CD4-positive, alpha-beta T cell (primary cell): ENCODE data around the gene CHST15. TPM values are rescaled to one million over a fixed set of nuclear protein-coding genes. Genes with fewer than 3 reads are reported as not detected.

Experiments
- ATAC-seq: fragments of 200-7000 bp; cut with Tn5 transposase; one replicate; pipeline ENCODE4 v1.10.0; 2022; ENCODE audit warnings: mild to moderate bottlenecking; ENCODE audit not compliant: poor library complexity
- CTCF ChIA-PET: fragments of 350-600 bp; sonication (Branson Sonifier 250); formaldehyde crosslinking; loops from one replicate; lab custom pipeline; 2021; ENCODE audit warnings: antibody characterized with exemption, inconsistent platforms; lab: Charles Lee
- POLR2A ChIA-PET: fragments of 350-600 bp; sonication (Branson Sonifier 250); formaldehyde crosslinking; loops from one replicate; lab custom pipeline; 2021; ENCODE audit warnings: antibody characterized with exemption, inconsistent platforms; lab: Charles Lee
- DNase-seq, 14 experiments: peaks; one replicate each; pipeline ENCODE4 v3.0.0-alpha.2; 2013 to 2020; ENCODE audit warnings: mixed read lengths in 2 of 14
- H3K27ac ChIP-seq, 2 donors: one replicate each; pipeline versions ENCODE4 v1.5.1 to v1.7.0; 2013; ENCODE audit warnings: low read length in 2 of 2, low read depth in 1 of 2, mild to moderate bottlenecking in 1 of 2
- H3K27me3 ChIP-seq, 2 experiments: 1 replicate in 1 of 2; 2 replicates in 1 of 2; pipeline versions ENCODE4 v1.6.1 to v1.7.0; 2013; ENCODE audit warnings: low read length in 2 of 2, control low read depth in 1 of 2, mild to moderate bottlenecking in 1 of 2, moderate library complexity in 1 of 2; ENCODE audit not compliant: insufficient read depth in 2 of 2, control insufficient read depth in 1 of 2
- H3K36me3 ChIP-seq: one replicate; pipeline ENCODE4 v1.6.1; 2013; ENCODE audit warnings: low read length, control low read depth; ENCODE audit not compliant: insufficient read depth
- H3K4me1 ChIP-seq: one replicate; pipeline ENCODE4 v1.6.1; 2013; ENCODE audit warnings: low read length, control low read depth; ENCODE audit not compliant: insufficient read depth
- H3K4me3 ChIP-seq: one replicate; pipeline ENCODE4 v1.5.1; 2013; ENCODE audit warnings: mild to moderate bottlenecking, low read length, moderate library complexity
- H3K9me3 ChIP-seq, 2 experiments: 1 replicate in 1 of 2; 2 replicates in 1 of 2; pipeline versions ENCODE4 v1.6.1 to v1.7.0; 2013; ENCODE audit warnings: low read length in 2 of 2, mild to moderate bottlenecking in 2 of 2, control low read depth in 1 of 2, moderate library complexity in 1 of 2; ENCODE audit not compliant: control insufficient read depth in 1 of 2, insufficient read depth in 1 of 2
- H3K27ac Mint-ChIP-seq: one replicate; pipeline ENCODE4 v1.8.0; 2020; ENCODE audit warnings: mixed read lengths
- H3K27me3 Mint-ChIP-seq: one replicate; pipeline ENCODE4 v1.8.0; 2021; ENCODE audit warnings: mixed read lengths
- H3K36me3 Mint-ChIP-seq: one replicate; pipeline ENCODE4 v1.8.0; 2021; ENCODE audit warnings: low read depth, mixed read lengths
- H3K4me1 Mint-ChIP-seq: one replicate; pipeline ENCODE4 v1.8.0; 2021; ENCODE audit warnings: low read depth, mixed read lengths
- H3K4me3 Mint-ChIP-seq: one replicate; pipeline ENCODE4 v1.8.0; 2020; ENCODE audit warnings: mild to moderate bottlenecking, mixed read lengths
- H3K9me3 Mint-ChIP-seq: one replicate; pipeline ENCODE4 v1.8.0; 2020; ENCODE audit warnings: mixed read lengths
- intact Hi-C, 2 experiments: fragments of 100-400 bp; cut with DNase I in 1 of 2; cut with micrococcal nuclease in 1 of 2; formaldehyde crosslinking; loops; one replicate each; pipeline versions ENCODE4 v1.15.1 to v1.9.0; 2023 to 2025; cut with DNase I, micrococcal nuclease
- total RNA-seq, 174 experiments: library from RNA in 2 of 174; stranded (reverse) in 2 of 174; gene quantifications; one replicate each; pipeline ENCODE4 v1.2.3 and lab custom pipeline; 2021 to 2026
- TF ChIP-seq, protein P1 (sequence below): fragments of 200-600 bp; IDR thresholded peaks from one replicate; pipeline ENCODE4 v1.8.0; 2022; ENCODE audit warnings: antibody characterized with exemption, mild to moderate bottlenecking

The CHST15 gene
- total RNA-seq, 2 experiments from 2014 or later = 0.42 to 0.52 TPM

GRCh38 chr10:124073978-124074377 lies 19.4 kb downstream of the CHST15 start:
- H3K27ac Mint-ChIP-seq = peak overlapping the region; percentile 8
- no peaks in the 10 kb centered on the region for H3K9me3 Mint-ChIP-seq
- intact Hi-C loops = no loop called here
- peaks cover 4% of the 10 kb centered on the region for H3K27me3 Mint-ChIP-seq
- no peak for ATAC-seq
- Histone ChIP-seq H3K9me3 (no peaks in the 10 kb centered on the region), H3K36me3 (no peaks in the 10 kb centered on the region), H3K4me3 (no peak overlapping the region), H3K4me1 (no peaks in the 10 kb centered on the region), H3K27ac (no peak overlapping the region), H3K27me3 (peaks cover 0 to 2% of the 10 kb centered on the region in 2 experiments)
- H3K36me3 Mint-ChIP-seq = no peaks in the 10 kb centered on the region
- CTCF ChIA-PET = no interaction called here
- peaks cover 11% of the 10 kb centered on the region for H3K4me1 Mint-ChIP-seq
- H3K4me3 Mint-ChIP-seq = no peak overlapping the region
- POLR2A ChIA-PET = no interaction called here
- no peak for DNase-seq
- TF ChIP-seq, protein P1, sequence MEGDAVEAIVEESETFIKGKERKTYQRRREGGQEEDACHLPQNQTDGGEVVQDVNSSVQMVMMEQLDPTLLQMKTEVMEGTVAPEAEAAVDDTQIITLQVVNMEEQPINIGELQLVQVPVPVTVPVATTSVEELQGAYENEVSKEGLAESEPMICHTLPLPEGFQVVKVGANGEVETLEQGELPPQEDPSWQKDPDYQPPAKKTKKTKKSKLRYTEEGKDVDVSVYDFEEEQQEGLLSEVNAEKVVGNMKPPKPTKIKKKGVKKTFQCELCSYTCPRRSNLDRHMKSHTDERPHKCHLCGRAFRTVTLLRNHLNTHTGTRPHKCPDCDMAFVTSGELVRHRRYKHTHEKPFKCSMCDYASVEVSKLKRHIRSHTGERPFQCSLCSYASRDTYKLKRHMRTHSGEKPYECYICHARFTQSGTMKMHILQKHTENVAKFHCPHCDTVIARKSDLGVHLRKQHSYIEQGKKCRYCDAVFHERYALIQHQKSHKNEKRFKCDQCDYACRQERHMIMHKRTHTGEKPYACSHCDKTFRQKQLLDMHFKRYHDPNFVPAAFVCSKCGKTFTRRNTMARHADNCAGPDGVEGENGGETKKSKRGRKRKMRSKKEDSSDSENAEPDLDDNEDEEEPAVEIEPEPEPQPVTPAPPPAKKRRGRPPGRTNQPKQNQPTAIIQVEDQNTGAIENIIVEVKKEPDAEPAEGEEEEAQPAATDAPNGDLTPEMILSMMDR = no peak

DNA sequence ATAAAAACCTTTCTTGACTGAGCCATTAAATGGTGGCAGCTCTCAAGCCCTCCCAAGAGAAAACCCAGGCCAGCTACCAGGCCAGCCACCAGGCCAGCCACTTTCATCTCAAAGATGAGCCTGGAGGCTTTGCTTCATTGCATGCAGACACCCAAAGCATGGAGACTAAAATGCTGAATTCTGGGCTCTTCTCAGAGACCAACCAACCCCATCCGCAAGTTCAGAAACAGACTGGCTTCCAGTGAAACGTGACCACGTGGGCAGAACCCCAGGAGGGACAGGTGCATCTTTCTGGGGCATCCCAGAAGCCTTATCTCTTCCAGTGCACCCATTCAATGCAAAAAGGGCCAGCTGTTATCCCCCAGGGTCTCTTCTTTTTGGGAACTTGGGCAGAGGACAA lies 20.9 kb downstream of the CHST15 start:
- ATAC-seq = no peak
- H3K27me3 Mint-ChIP-seq = peaks cover 4% of the 10 kb centered on the region

GRCh38 chr10:124072106-124072505 lies 21.3 kb downstream of the CHST15 start:
- no peaks in the 10 kb centered on the region for H3K4me1 ChIP-seq
- peaks cover 0 to 2% of the 10 kb centered on the region in 2 experiments for H3K27me3 ChIP-seq
- ATAC-seq (no peak), DNase-seq (peak in 1 of 14 experiments; percentile 13)
- H3K4me3 ChIP-seq = no peak overlapping the region
- intact Hi-C loops = no loop called here
- POLR2A ChIA-PET = no interaction called here
- H3K9me3 ChIP-seq = no peaks in the 10 kb centered on the region
- no peaks in the 10 kb centered on the region for H3K36me3 Mint-ChIP-seq
- no peak overlapping the region for H3K4me3 Mint-ChIP-seq
- H3K9me3 Mint-ChIP-seq = no peaks in the 10 kb centered on the region
- H3K36me3 ChIP-seq = no peaks in the 10 kb centered on the region
- no peak overlapping the region for H3K27ac Mint-ChIP-seq
- TF ChIP-seq, protein P1 = no peak
- peaks cover 4% of the 10 kb centered on the region for H3K27me3 Mint-ChIP-seq
- peaks cover 11% of the 10 kb centered on the region for H3K4me1 Mint-ChIP-seq
- H3K27ac ChIP-seq = no peak overlapping the region
- CTCF ChIA-PET = no interaction called here

More for the DNA sequence above, 20.9 kb downstream of the CHST15 start:
- POLR2A ChIA-PET = no interaction called here
- peaks cover 11% of the 10 kb centered on the region for H3K4me1 Mint-ChIP-seq
- intact Hi-C loops = no loop called here
- Histone ChIP-seq H3K36me3 (no peaks in the 10 kb centered on the region), H3K27me3 (peaks cover 0 to 2% of the 10 kb centered on the region in 2 experiments), H3K4me1 (no peaks in the 10 kb centered on the region), H3K4me3 (no peak overlapping the region), H3K27ac (no peak overlapping the region), H3K9me3 (no peaks in the 10 kb centered on the region)
- no peaks in the 10 kb centered on the region for H3K36me3 Mint-ChIP-seq
- H3K9me3 Mint-ChIP-seq = no peaks in the 10 kb centered on the region
- TF ChIP-seq, protein P1 = no peak
- no peak for DNase-seq
- H3K27ac Mint-ChIP-seq = no peak overlapping the region
- no peak overlapping the region for H3K4me3 Mint-ChIP-seq
- CTCF ChIA-PET = no interaction called here
